SK-N-SH (cell line): ENCODE data around the gene INHBE. TPM values are rescaled to one million over a fixed set of nuclear protein-coding genes. Genes with fewer than 3 reads are reported as not detected.

Experiments used
- CTCF ChIA-PET: fragments of 300-600, 350-600 bp; formaldehyde crosslinking; extraction: SDS; loops from one replicate; lab custom pipeline; 2021; lab: Yijun Ruan, JAX
- POLR2A ChIA-PET: fragments of 350-600 bp; sonication (Branson Sonifier 250); formaldehyde crosslinking; extraction: SDS; loops from one replicate; lab custom pipeline; 2020; ENCODE audit warnings: antibody characterized with exemption, inconsistent platforms; lab: Yijun Ruan, JAX
- DNase-seq: peaks from one replicate; pipeline ENCODE4 v3.0.0; 2012
- H2AFZ ChIP-seq: fragments of 200-600 bp; sonication (generic); 2 replicates; pipeline ENCODE4 v1.8.1; 2016; ENCODE audit warnings: antibody characterized with exemption, mild to moderate bottlenecking, low read depth
- H3F3A ChIP-seq: fragments of 200-600 bp; sonication (generic); replicated peaks from 2 replicates; pipeline ENCODE3; 2016; ENCODE audit warnings: antibody characterized with exemption, mild to moderate bottlenecking; ENCODE audit not compliant: insufficient read depth
- H3K27ac ChIP-seq, 2 experiments: fragments of 200-500 bp in 1 of 2; fragments of 200-600 bp in 1 of 2; sonication (Bioruptor generic) in 1 of 2; sonication (generic), shearing (Covaris generic) in 1 of 2; 2 replicates each; pipeline versions ENCODE4 v1.5.1 to v1.6.1; 2014 to 2016; ENCODE audit warnings: low read depth in 2 of 2, inconsistent platforms in 1 of 2, low read length in 1 of 2, mild to moderate bottlenecking in 1 of 2, mixed read lengths in 1 of 2
- H3K27me3 ChIP-seq: fragments of 200-600 bp; sonication (generic), shearing (Covaris generic); 2 replicates; pipeline ENCODE4 v1.6.1; 2016; ENCODE audit warnings: mixed run types; ENCODE audit not compliant: insufficient read depth
- H3K36me3 ChIP-seq, 2 experiments: fragments of 200-500 bp in 1 of 2; fragments of 200-600 bp in 1 of 2; sonication (Bioruptor generic) in 1 of 2; sonication (generic) in 1 of 2; replicated peaks in 1 of 2; 2 replicates each; pipeline versions ENCODE3 to v1.5.1; 2014 to 2016; ENCODE audit warnings: low read length in 1 of 2, mild to moderate bottlenecking in 1 of 2; ENCODE audit not compliant: insufficient read depth in 2 of 2, control insufficient read depth in 1 of 2
- H3K4me1 ChIP-seq, 2 experiments: fragments of 200-500 bp in 1 of 2; fragments of 200-600 bp in 1 of 2; sonication (Bioruptor generic) in 1 of 2; sonication (generic), shearing (Covaris generic) in 1 of 2; 2 replicates each; pipeline versions ENCODE4 v1.5.1 to v1.6.1; 2014 to 2016; ENCODE audit warnings: low read depth in 1 of 2, low read length in 1 of 2, mixed run types in 1 of 2; ENCODE audit not compliant: insufficient read depth in 2 of 2, control insufficient read depth in 1 of 2
- H3K4me2 ChIP-seq: fragments of 200-600 bp; sonication (generic), shearing (Covaris generic); 2 replicates; pipeline ENCODE4 v1.6.1; 2017; ENCODE audit warnings: mixed run types
- H3K4me3 ChIP-seq, 2 experiments: fragments of 200-500 bp in 1 of 2; fragments of 200-600 bp in 1 of 2; sonication (Bioruptor generic) in 1 of 2; sonication (generic), shearing (Covaris generic) in 1 of 2; 2 replicates each; pipeline versions ENCODE4 v1.5.1 to v1.8.1; 2014 to 2016; ENCODE audit warnings: low read depth in 2 of 2, inconsistent platforms in 1 of 2, low read length in 1 of 2, mild to moderate bottlenecking in 1 of 2, mixed read lengths in 1 of 2, moderate library complexity in 1 of 2
- H3K79me2 ChIP-seq: fragments of 200-600 bp; sonication (generic); 2 replicates; pipeline ENCODE4 v1.8.1; 2017; ENCODE audit warnings: mild to moderate bottlenecking; ENCODE audit not compliant: insufficient read depth
- H3K9ac ChIP-seq: fragments of 200-600 bp; sonication (generic); 2 replicates; pipeline ENCODE4 v1.6.1; 2017; ENCODE audit warnings: mixed run types
- H3K9me2 ChIP-seq: fragments of 200-600 bp; sonication (generic); 2 replicates; pipeline ENCODE4 v1.6.1; 2017; ENCODE audit warnings: mixed run types
- H3K9me3 ChIP-seq: fragments of 200-600 bp; sonication (generic); 2 replicates; pipeline ENCODE4 v1.6.1; 2017; ENCODE audit warnings: mixed run types, mild to moderate bottlenecking, moderate library complexity
- H4K20me1 ChIP-seq: fragments of 200-600 bp; sonication (generic); 2 replicates; pipeline ENCODE4 v1.6.1; 2017; ENCODE audit warnings: mild to moderate bottlenecking, mixed run types; ENCODE audit not compliant: insufficient read depth
- EP300 ChIP-seq, 2 experiments: IDR thresholded peaks; 2 replicates each; pipeline versions ENCODE4 v1.4.0 to v1.6.1; 2012; ENCODE audit warnings: borderline replicate concordance in 1 of 2, low read depth in 1 of 2, low read length in 1 of 2
- EZH2phosphoT487 ChIP-seq: fragments of 200-600 bp; sonication (generic); IDR thresholded peaks from 2 replicates; pipeline ENCODE4 v1.6.1; 2017; ENCODE audit warnings: low read depth, mixed run types, mild to moderate bottlenecking, antibody characterized with exemption, moderate library complexity, borderline replicate concordance
- FOSL2 ChIP-seq: IDR thresholded peaks from 2 replicates; pipeline ENCODE4 v1.4.0; 2012; ENCODE audit warnings: low read depth, mild to moderate bottlenecking, moderate library complexity, borderline replicate concordance
- GATA2 ChIP-seq: sonication (generic); formaldehyde crosslinking; IDR thresholded peaks from 2 replicates; pipeline ENCODE4 v1.5.0; 2020; ENCODE audit warnings: mild to moderate bottlenecking, missing genetic modification reagents
- IRF3 ChIP-seq: fragments of 150-350 bp; IDR thresholded peaks from 2 replicates; pipeline ENCODE4 v1.6.1; 2016; ENCODE audit warnings: mild to moderate bottlenecking, low read depth, low read length
- MAX ChIP-seq: IDR thresholded peaks from 2 replicates; pipeline ENCODE4 v1.4.0; 2012; ENCODE audit warnings: low read depth
- MXI1 ChIP-seq: IDR thresholded peaks from 2 replicates; pipeline ENCODE4 v1.6.1; 2012; ENCODE audit warnings: mild to moderate bottlenecking, low read depth, low read length, improper control_type of control experiment
- NFIC ChIP-seq: IDR thresholded peaks from 2 replicates; pipeline ENCODE4 v1.4.0; 2012; ENCODE audit warnings: borderline replicate concordance
- NRF1 ChIP-seq: IDR thresholded peaks from 2 replicates; pipeline ENCODE4 v1.6.1; 2012; ENCODE audit warnings: low read depth, mild to moderate bottlenecking, low read length
- POLR2AphosphoS5 ChIP-seq: IDR thresholded peaks from 2 replicates; pipeline ENCODE4 v1.6.1; 2012; ENCODE audit warnings: low read depth, low read length
- RAD21 ChIP-seq: IDR thresholded peaks from 2 replicates; pipeline ENCODE4 v1.6.1; 2012; ENCODE audit warnings: mild to moderate bottlenecking, low read length
- REST ChIP-seq: IDR thresholded peaks from 2 replicates; pipeline ENCODE4 v1.6.1; 2012; ENCODE audit warnings: mild to moderate bottlenecking, low read depth, low read length, moderate library complexity
- RXRA ChIP-seq: IDR thresholded peaks from 2 replicates; pipeline ENCODE4 v1.4.0; 2012; ENCODE audit warnings: low read depth, mild to moderate bottlenecking, borderline replicate concordance
- SIN3A ChIP-seq: IDR thresholded peaks from 2 replicates; pipeline ENCODE4 v1.6.1; 2012; ENCODE audit warnings: low read depth, mild to moderate bottlenecking, low read length, moderate library complexity, borderline replicate concordance
- SMC3 ChIP-seq: IDR thresholded peaks from 2 replicates; pipeline ENCODE4 v1.6.1; 2012; ENCODE audit warnings: low read depth, low read length, improper control_type of control experiment
- TAF1 ChIP-seq: IDR thresholded peaks from 2 replicates; pipeline ENCODE4 v1.6.1; 2012; ENCODE audit warnings: low read depth, mild to moderate bottlenecking, low read length, moderate library complexity, borderline replicate concordance
- WGBS: methylation state at CpG from one replicate; pipeline ENCODE4 v1.1.6; 2017; ENCODE audit warnings: low lambda C conversion rate; 5-methylcytosine and 5-hydroxymethylcytosine counted together
- polyA plus RNA-seq, 3 experiments: library from polyadenylated mRNA; depleted of rRNA; stranded (reverse); fragments of >200 nt; gene quantifications; 2 replicates each; pipeline ENCODE4 v1.2.3, GENCODE V29; 2012
- TF ChIP-seq, protein P1 (sequence below): IDR thresholded peaks from 2 replicates; pipeline ENCODE4 v1.4.0; 2012; ENCODE audit warnings: low read depth, borderline replicate concordance
- TF ChIP-seq, protein P2 (sequence below): fragments of 150-350 bp; IDR thresholded peaks from 2 replicates; pipeline ENCODE4 v1.6.1; 2017; ENCODE audit warnings: antibody characterized with exemption, low read length, low read depth, borderline replicate concordance

The INHBE gene
- polyA plus RNA-seq, 1 of the 3 experiments (the other 2 are of a cell fraction): 0.03 TPM

DNA sequence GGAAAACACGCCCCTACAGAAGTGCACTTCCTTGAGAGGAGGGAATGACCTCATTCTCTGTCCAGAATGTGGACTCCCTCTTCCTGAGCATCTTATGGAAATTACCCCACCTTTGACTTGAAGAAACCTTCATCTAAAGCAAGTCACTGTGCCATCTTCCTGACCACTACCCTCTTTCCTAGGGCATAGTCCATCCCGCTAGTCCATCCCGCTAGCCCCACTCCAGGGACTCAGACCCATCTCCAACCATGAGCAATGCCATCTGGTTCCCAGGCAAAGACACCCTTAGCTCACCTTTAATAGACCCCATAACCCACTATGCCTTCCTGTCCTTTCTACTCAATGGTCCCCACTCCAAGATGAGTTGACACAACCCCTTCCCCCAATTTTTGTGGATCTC is 5.0 kb upstream of the INHBE start:
- Histone ChIP-seq H3K4me3 (no peak overlapping the region), H3K36me3 (no peaks in the 10 kb centered on the region), H3K4me2 (no peak overlapping the region), H3K4me1 (peaks cover 6 to 9% of the 10 kb centered on the region in 2 experiments; a peak in 2 of 4 replicates), H3K9me2 (no peaks in the 10 kb centered on the region), H3F3A (no peaks in the 10 kb centered on the region), H3K27ac (no peak overlapping the region), H3K27me3 (no peaks in the 10 kb centered on the region), H4K20me1 (no peaks in the 10 kb centered on the region), H3K79me2 (no peaks in the 10 kb centered on the region), H3K9ac (no peak overlapping the region), H3K9me3 (no peaks in the 10 kb centered on the region), H2AFZ (no peak overlapping the region)
- ChIA-PET POLR2A (no interaction called here), CTCF (interaction anchor here (0.8 to 13.7 kb wide), 7 partner anchors 9 to 237 kb away, joined by 3 to 391 read pairs (median 50); partner anchors contain the start of gene GLI1)
- no peak for DNase-seq
- WGBS: 89% methylated on average over 3 of the region's 3 CpGs
- TF ChIP-seq EP300 (IDR thresholded peaks at IDR 0.05; ENCODE audit: borderline replicate concordance in 1 of 2, low read depth in 1 of 2, low read length in 1 of 2) (no peak), TAF1 (no peak), GATA2 (CRISPR knock-in tag) (no peak), FOSL2 (no peak), IRF3 (no peak), RAD21 (no peak), SIN3A (no peak), NFIC (no peak), POLR2AphosphoS5 (no peak), SMC3 (no peak), RXRA (no peak), NRF1 (no peak)
- TF ChIP-seq, protein P1, sequence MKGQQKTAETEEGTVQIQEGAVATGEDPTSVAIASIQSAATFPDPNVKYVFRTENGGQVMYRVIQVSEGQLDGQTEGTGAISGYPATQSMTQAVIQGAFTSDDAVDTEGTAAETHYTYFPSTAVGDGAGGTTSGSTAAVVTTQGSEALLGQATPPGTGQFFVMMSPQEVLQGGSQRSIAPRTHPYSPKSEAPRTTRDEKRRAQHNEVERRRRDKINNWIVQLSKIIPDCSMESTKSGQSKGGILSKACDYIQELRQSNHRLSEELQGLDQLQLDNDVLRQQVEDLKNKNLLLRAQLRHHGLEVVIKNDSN: no peak
- TF ChIP-seq, protein P2, sequence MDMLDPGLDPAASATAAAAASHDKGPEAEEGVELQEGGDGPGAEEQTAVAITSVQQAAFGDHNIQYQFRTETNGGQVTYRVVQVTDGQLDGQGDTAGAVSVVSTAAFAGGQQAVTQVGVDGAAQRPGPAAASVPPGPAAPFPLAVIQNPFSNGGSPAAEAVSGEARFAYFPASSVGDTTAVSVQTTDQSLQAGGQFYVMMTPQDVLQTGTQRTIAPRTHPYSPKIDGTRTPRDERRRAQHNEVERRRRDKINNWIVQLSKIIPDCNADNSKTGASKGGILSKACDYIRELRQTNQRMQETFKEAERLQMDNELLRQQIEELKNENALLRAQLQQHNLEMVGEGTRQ: no peak

DNA sequence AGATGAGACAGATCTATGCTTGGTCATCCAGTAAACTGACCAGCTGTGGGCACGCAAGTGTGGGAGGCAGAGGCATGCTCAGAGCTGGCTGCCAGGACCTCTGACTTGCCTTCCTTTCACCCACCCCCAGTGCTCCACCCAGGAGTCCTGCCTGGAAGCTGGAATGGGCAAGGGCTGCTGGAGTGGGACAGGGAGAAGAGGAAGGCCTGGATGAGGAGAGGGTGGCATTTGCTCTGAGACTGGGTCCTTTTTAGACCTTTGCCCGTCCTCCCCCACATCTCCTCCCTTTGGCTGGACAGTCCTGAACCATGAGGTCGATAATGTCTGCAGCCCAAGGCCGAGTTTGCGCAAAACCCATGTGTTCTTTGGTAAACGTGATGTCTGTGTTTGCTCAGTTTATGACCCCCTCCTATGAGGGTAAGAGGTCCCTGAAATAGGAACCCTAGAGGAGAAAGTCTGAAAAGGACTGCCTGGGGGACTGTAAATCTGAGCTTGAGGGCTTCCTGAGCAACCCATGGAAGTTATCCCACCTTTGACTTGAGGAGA is 3.8 kb upstream of the INHBE start:
- no peak overlapping the region for H3K4me3 ChIP-seq
- no peaks in the 10 kb centered on the region for H3K36me3 ChIP-seq
- H3K27ac ChIP-seq: no peak overlapping the region
- H3K27me3 ChIP-seq: no peaks in the 10 kb centered on the region
- H3F3A ChIP-seq: no peaks in the 10 kb centered on the region
- ChIA-PET CTCF (interaction anchor here (0.8 to 13.7 kb wide), 13 partner anchors 8 to 276 kb away, joined by 3 to 391 read pairs (median 18); no protein-coding TSS in a partner anchor), POLR2A (no interaction called here)
- H3K4me2 ChIP-seq: no peak overlapping the region; the same call in 1 of the 2 replicates
- no peaks in the 10 kb centered on the region for H3K79me2 ChIP-seq
- 0 out of 2 replicates have a peak overlapping the region, but pooled peaks have one; percentile 29 for H2AFZ ChIP-seq
- H4K20me1 ChIP-seq: no peaks in the 10 kb centered on the region
- no peak for DNase-seq
- H3K9ac ChIP-seq: no peak overlapping the region
- peaks cover 6 to 16% of the 10 kb centered on the region in 2 experiments; a peak in 2 of 4 replicates for H3K4me1 ChIP-seq
- no peaks in the 10 kb centered on the region for H3K9me3 ChIP-seq
- H3K9me2 ChIP-seq: no peaks in the 10 kb centered on the region
- 57% methylated on average over 6 of the region's 6 CpGs for WGBS
- TF ChIP-seq GATA2 (CRISPR knock-in tag): no peak
- TF ChIP-seq MAX: no peak
- no peak for TF ChIP-seq REST
- TF ChIP-seq EZH2phosphoT487: no peak
- no peak for TF ChIP-seq SMC3
- TF ChIP-seq MXI1: no peak
- TF ChIP-seq, protein P2: no peak
